Spleen (tissue), 7 donors: ENCODE results near the gene ALX1.

Source experiments
- POLR2A ChIP-seq, 3 donors: fragments of 450-650 bp; IDR thresholded peaks; one replicate each; pipeline ENCODE4 v1.5.1; 2017; ENCODE audit warnings: antibody characterized with exemption in 3 of 3, mild to moderate bottlenecking in 1 of 3
- TF ChIP-seq, protein P1 (sequence below), 11 experiments: fragments of 200-600 bp in 7 of 11; fragments of 450-650 bp in 4 of 11; sonication (generic) in 4 of 11; IDR thresholded peaks in 8 of 11; conservative IDR thresholded peaks in 3 of 11; 1 replicate in 7 of 11; 2 replicates in 4 of 11; pipeline versions ENCODE4 v1.4.0 to v1.8.0; 2016 to 2021; ENCODE audit warnings: antibody characterized with exemption in 11 of 11, inconsistent platforms in 4 of 11, mild to moderate bottlenecking in 1 of 11
- donor health status: DM: no; HTN: no; CAD: no; lungs with moderate emphysema.
- donor health status: DM: no; HTN: no; CAD: no.
- donor health status: DM: no; HTN: no; CAD: no.

DNA sequence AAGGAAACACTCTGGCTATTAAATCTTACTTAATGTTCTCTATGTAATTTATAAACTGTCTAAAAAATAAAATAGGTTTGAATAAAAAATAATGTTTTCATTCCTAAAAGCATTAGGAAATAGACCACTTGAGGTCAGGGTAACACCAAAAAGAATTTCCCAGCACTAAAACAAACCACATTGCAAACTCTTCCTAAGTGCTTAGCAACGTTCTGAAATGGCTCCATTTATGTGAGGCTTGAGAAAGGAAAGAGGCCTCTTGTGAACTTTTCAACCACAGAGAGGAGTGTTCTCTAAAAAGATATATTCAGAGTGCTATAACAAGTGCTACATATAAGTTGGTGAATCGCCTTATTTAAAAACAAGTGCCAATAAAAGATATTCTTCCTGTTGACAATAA lies 42.7 kb downstream of the ALX1 start:
- TF ChIP-seq, protein P1, sequence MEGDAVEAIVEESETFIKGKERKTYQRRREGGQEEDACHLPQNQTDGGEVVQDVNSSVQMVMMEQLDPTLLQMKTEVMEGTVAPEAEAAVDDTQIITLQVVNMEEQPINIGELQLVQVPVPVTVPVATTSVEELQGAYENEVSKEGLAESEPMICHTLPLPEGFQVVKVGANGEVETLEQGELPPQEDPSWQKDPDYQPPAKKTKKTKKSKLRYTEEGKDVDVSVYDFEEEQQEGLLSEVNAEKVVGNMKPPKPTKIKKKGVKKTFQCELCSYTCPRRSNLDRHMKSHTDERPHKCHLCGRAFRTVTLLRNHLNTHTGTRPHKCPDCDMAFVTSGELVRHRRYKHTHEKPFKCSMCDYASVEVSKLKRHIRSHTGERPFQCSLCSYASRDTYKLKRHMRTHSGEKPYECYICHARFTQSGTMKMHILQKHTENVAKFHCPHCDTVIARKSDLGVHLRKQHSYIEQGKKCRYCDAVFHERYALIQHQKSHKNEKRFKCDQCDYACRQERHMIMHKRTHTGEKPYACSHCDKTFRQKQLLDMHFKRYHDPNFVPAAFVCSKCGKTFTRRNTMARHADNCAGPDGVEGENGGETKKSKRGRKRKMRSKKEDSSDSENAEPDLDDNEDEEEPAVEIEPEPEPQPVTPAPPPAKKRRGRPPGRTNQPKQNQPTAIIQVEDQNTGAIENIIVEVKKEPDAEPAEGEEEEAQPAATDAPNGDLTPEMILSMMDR (IDR thresholded peaks at IDR 0.05 in 8 of 11, conservative IDR thresholded peaks at IDR 0.05 in 3 of 11): no peak
- no peak for TF ChIP-seq POLR2A (IDR thresholded peaks at IDR 0.05)
